HEK293 (cell line): ENCODE data around the gene CASP10.

Source experiments
- CTCF ChIA-PET: fragments of 350-600 bp; formaldehyde crosslinking; extraction: SDS; loops from one replicate; lab custom pipeline; 2021; ENCODE audit warnings: antibody characterized with exemption; lab: Yijun Ruan, JAX
- POLR2A ChIA-PET: fragments of 300-600 bp; formaldehyde crosslinking; extraction: SDS; loops from one replicate; lab custom pipeline; 2020; ENCODE audit warnings: antibody characterized with exemption, inconsistent platforms; lab: Yijun Ruan, JAX
- H3K27ac ChIP-seq: fragments of 200-500 bp; sonication (Bioruptor generic); 2 replicates; pipeline ENCODE4 v1.5.1; 2014; ENCODE audit warnings: low read depth, low read length, control low read depth, inconsistent platforms; ENCODE audit errors: extremely low read depth
- H3K36me3 ChIP-seq, 2 experiments: fragments of 200-500 bp in 1 of 2; sonication (Bioruptor generic) in 1 of 2; 1 replicate in 1 of 2; 2 replicates in 1 of 2; pipeline ENCODE4 v1.5.1; 2014 to 2017; ENCODE audit warnings: inconsistent platforms in 2 of 2, low read length in 2 of 2; ENCODE audit not compliant: control insufficient read depth in 2 of 2, insufficient read depth in 1 of 2
- H3K4me1 ChIP-seq: fragments of 200-500 bp; sonication (Bioruptor generic); 2 replicates; pipeline ENCODE4 v1.5.1; 2014; ENCODE audit warnings: mild to moderate bottlenecking, low read length, inconsistent platforms; ENCODE audit not compliant: control insufficient read depth, insufficient read depth
- H3K4me3 ChIP-seq: 2 replicates; pipeline ENCODE4 v1.5.1; 2011; ENCODE audit warnings: low read depth, mild to moderate bottlenecking, control low read depth, low read length, moderate library complexity
- H3K9me3 ChIP-seq: fragments of 200-500 bp; sonication (Bioruptor generic); 2 replicates; pipeline ENCODE4 v1.5.1; 2014; ENCODE audit warnings: low read depth, low read length, inconsistent platforms; ENCODE audit not compliant: control insufficient read depth, insufficient read depth
- GLI4 ChIP-seq: fragments of 450-650 bp; formaldehyde crosslinking; IDR thresholded peaks from 2 replicates; pipeline ENCODE4 v1.5.1; 2016; ENCODE audit warnings: missing biosample characterization, missing genetic modification characterization
- GLIS1 ChIP-seq: fragments of 450-650 bp; formaldehyde crosslinking; IDR thresholded peaks from 2 replicates; pipeline ENCODE4 v1.5.1; 2016; ENCODE audit warnings: missing biosample characterization, missing genetic modification characterization
- GLIS2 ChIP-seq: fragments of 450-650 bp; formaldehyde crosslinking; IDR thresholded peaks from 2 replicates; pipeline ENCODE4 v1.5.1; 2016; ENCODE audit warnings: missing biosample characterization, missing genetic modification characterization
- HOXC10 ChIP-seq: sonication (generic); formaldehyde crosslinking; IDR thresholded peaks from 2 replicates; pipeline ENCODE4 v1.8.1; 2023; ENCODE audit warnings: mild to moderate bottlenecking, missing genetic modification reagents
- IKZF3 ChIP-seq: fragments of 450-650 bp; IDR thresholded peaks from 2 replicates; pipeline ENCODE4 v1.5.0; 2018; ENCODE audit warnings: missing biosample characterization, mild to moderate bottlenecking, missing genetic modification characterization, moderate library complexity
- KLF1 ChIP-seq: fragments of 450-650 bp; formaldehyde crosslinking; IDR thresholded peaks from 2 replicates; pipeline ENCODE4 v1.5.1; 2016; ENCODE audit warnings: missing biosample characterization, missing genetic modification characterization
- KLF8 ChIP-seq: fragments of 450-650 bp; formaldehyde crosslinking; IDR thresholded peaks from 2 replicates; pipeline ENCODE4 v1.5.1; 2016; ENCODE audit warnings: missing biosample characterization, missing genetic modification characterization
- PRDM1 ChIP-seq: fragments of 450-650 bp; formaldehyde crosslinking; IDR thresholded peaks from 2 replicates; pipeline ENCODE4; 2016; ENCODE audit warnings: missing biosample characterization, missing genetic modification characterization
- SCRT2 ChIP-seq: fragments of 450-650 bp; formaldehyde crosslinking; IDR thresholded peaks from 2 replicates; pipeline ENCODE4 v1.5.1; 2016; ENCODE audit warnings: missing biosample characterization, missing genetic modification characterization
- SETDB1 ChIP-seq: IDR thresholded peaks from one replicate; pipeline ENCODE4 v1.6.1; 2017; ENCODE audit warnings: mild to moderate bottlenecking, low read length, moderate library complexity, mixed read lengths; ENCODE audit not compliant: insufficient read length
- SP2 ChIP-seq: fragments of 450-650 bp; formaldehyde crosslinking; IDR thresholded peaks from 2 replicates; pipeline ENCODE4 v1.5.1; 2016; ENCODE audit warnings: missing biosample characterization, missing genetic modification characterization
- SP3 ChIP-seq: fragments of 450-650 bp; formaldehyde crosslinking; IDR thresholded peaks from 2 replicates; pipeline ENCODE4 v1.5.1; 2016; ENCODE audit warnings: missing biosample characterization, missing genetic modification characterization
- SP7 ChIP-seq: fragments of 450-650 bp; formaldehyde crosslinking; IDR thresholded peaks from 2 replicates; pipeline ENCODE4 v1.5.1; 2016; ENCODE audit warnings: missing biosample characterization, missing genetic modification characterization
- ZBTB20 ChIP-seq: fragments of 450-650 bp; formaldehyde crosslinking; IDR thresholded peaks from 2 replicates; pipeline ENCODE4 v1.5.1; 2016; ENCODE audit warnings: missing biosample characterization, missing genetic modification characterization
- ZFHX2 ChIP-seq: fragments of 450-650 bp; formaldehyde crosslinking; conservative IDR thresholded peaks from 2 replicates; pipeline ENCODE4 v1.5.1; 2016; ENCODE audit warnings: missing biosample characterization, missing genetic modification characterization
- ZNF202 ChIP-seq: fragments of 450-650 bp; formaldehyde crosslinking; IDR thresholded peaks from 2 replicates; pipeline ENCODE4 v1.5.1; 2016; ENCODE audit warnings: missing biosample characterization, missing genetic modification characterization, borderline replicate concordance
- ZNF23 ChIP-seq: fragments of 450-650 bp; formaldehyde crosslinking; IDR thresholded peaks from 2 replicates; pipeline ENCODE4 v1.5.1; 2016; ENCODE audit warnings: missing biosample characterization, missing genetic modification characterization, borderline replicate concordance
- ZNF24 ChIP-seq: fragments of 450-650 bp; formaldehyde crosslinking; IDR thresholded peaks from 2 replicates; pipeline ENCODE4 v1.5.1; 2016; ENCODE audit warnings: missing biosample characterization, missing genetic modification characterization
- ZNF302 ChIP-seq: fragments of 450-650 bp; formaldehyde crosslinking; IDR thresholded peaks from 2 replicates; pipeline ENCODE4 v1.5.1; 2016; ENCODE audit warnings: missing biosample characterization, missing genetic modification characterization, low read depth
- ZNF335 ChIP-seq: fragments of 450-650 bp; formaldehyde crosslinking; conservative IDR thresholded peaks from 2 replicates; pipeline ENCODE4 v1.5.1; 2016; ENCODE audit warnings: missing biosample characterization, missing genetic modification characterization
- ZNF366 ChIP-seq: fragments of 450-650 bp; formaldehyde crosslinking; conservative IDR thresholded peaks from 2 replicates; pipeline ENCODE4 v1.5.1; 2016; ENCODE audit warnings: missing biosample characterization, missing genetic modification characterization
- ZNF394 ChIP-seq: fragments of 450-650 bp; formaldehyde crosslinking; IDR thresholded peaks from 2 replicates; pipeline ENCODE4 v1.5.1; 2016; ENCODE audit warnings: missing biosample characterization, missing genetic modification characterization, mild to moderate bottlenecking, moderate library complexity, borderline replicate concordance
- ZNF416 ChIP-seq: fragments of 450-650 bp; formaldehyde crosslinking; IDR thresholded peaks from 2 replicates; pipeline ENCODE4 v1.5.1; 2016; ENCODE audit warnings: missing biosample characterization, missing genetic modification characterization
- ZNF555 ChIP-seq: fragments of 450-650 bp; formaldehyde crosslinking; conservative IDR thresholded peaks from 2 replicates; pipeline ENCODE4 v1.5.1; 2017; ENCODE audit warnings: missing biosample characterization, mild to moderate bottlenecking, missing genetic modification characterization, inconsistent platforms
- ZNF560 ChIP-seq: fragments of 450-650 bp; formaldehyde crosslinking; IDR thresholded peaks from 2 replicates; pipeline ENCODE4 v1.5.1; 2017; ENCODE audit warnings: missing biosample characterization, missing genetic modification characterization, borderline replicate concordance
- ZNF561 ChIP-seq: fragments of 450-650 bp; IDR thresholded peaks from 2 replicates; pipeline ENCODE4 v1.5.1; 2018; ENCODE audit warnings: missing biosample characterization, missing genetic modification characterization, borderline replicate concordance
- ZNF623 ChIP-seq: fragments of 450-650 bp; formaldehyde crosslinking; IDR thresholded peaks from 2 replicates; pipeline ENCODE4 v1.5.1; 2016; ENCODE audit warnings: missing biosample characterization, missing genetic modification characterization
- ZNF664 ChIP-seq: fragments of 450-650 bp; formaldehyde crosslinking; IDR thresholded peaks from 2 replicates; pipeline ENCODE4 v1.5.1; 2016; ENCODE audit warnings: missing biosample characterization, missing genetic modification characterization
- ZNF791 ChIP-seq: fragments of 450-650 bp; formaldehyde crosslinking; IDR thresholded peaks from 2 replicates; pipeline ENCODE4 v1.5.1; 2016; ENCODE audit warnings: missing biosample characterization, missing genetic modification characterization
- TF ChIP-seq, protein P1 (sequence below): fragments of 450-650 bp; formaldehyde crosslinking; IDR thresholded peaks from 2 replicates; pipeline ENCODE4 v1.5.1; 2016; ENCODE audit warnings: missing biosample characterization, missing genetic modification characterization
- TF ChIP-seq, protein P2 (sequence below): fragments of 450-650 bp; formaldehyde crosslinking; IDR thresholded peaks from 2 replicates; pipeline ENCODE4 v1.5.1; 2016; ENCODE audit warnings: missing biosample characterization, missing genetic modification characterization
- TF ChIP-seq, protein P3 (sequence below): sonication (generic); formaldehyde crosslinking; IDR thresholded peaks from 2 replicates; pipeline ENCODE4 v1.8.1; 2022; ENCODE audit warnings: mild to moderate bottlenecking, moderate library complexity, missing genetic modification reagents

Gene CASP10

DNA sequence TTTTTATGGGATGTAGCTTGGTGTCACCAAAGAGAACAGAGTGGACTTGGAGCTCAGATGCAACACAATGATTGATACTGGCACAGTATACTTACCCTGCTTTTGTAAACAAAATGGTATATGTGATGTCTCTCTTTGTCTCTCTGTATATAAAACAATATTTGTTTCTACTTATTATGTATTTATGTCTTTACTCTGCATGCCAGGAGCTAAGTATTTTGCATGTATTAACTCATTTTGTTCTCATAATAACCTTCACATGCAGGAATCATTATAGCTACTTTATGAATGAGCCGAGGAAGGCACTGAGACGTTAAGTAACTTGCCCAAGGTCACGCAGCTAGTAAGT, 49.5 kb downstream of the CASP10 start:
- POLR2A ChIA-PET = interaction anchor here (0.8 to 1.4 kb wide), 4 partner anchors 49 to 548 kb away, joined by 3 to 13 read pairs (median 3); partner anchors contain the start of genes ALS2, CASP10, STRADB and TRAK2
- TF ChIP-seq SETDB1 (peak; percentile 50), ZNF791 (tag by site-specific recombination) (no peak)
- TF ChIP-seq, all 188 proteins: peak for 1
- H3K36me3 ChIP-seq = peaks cover 0 to under 1% of the 10 kb centered on the region in 2 experiments; a peak in 1 of 3 replicates
- H3K9me3 ChIP-seq = no peaks in the 10 kb centered on the region
- no peak overlapping the region for H3K4me3 ChIP-seq
- H3K27ac ChIP-seq = no peak overlapping the region
- CTCF ChIA-PET = interaction anchor here (0.6 to 2.7 kb wide), 62 partner anchors 10 to 693 kb away, joined by 3 to 53 read pairs (median 4); partner anchors contain the start of genes ALS2, CASP10 and FLACC1
- no peaks in the 10 kb centered on the region for H3K4me1 ChIP-seq

DNA sequence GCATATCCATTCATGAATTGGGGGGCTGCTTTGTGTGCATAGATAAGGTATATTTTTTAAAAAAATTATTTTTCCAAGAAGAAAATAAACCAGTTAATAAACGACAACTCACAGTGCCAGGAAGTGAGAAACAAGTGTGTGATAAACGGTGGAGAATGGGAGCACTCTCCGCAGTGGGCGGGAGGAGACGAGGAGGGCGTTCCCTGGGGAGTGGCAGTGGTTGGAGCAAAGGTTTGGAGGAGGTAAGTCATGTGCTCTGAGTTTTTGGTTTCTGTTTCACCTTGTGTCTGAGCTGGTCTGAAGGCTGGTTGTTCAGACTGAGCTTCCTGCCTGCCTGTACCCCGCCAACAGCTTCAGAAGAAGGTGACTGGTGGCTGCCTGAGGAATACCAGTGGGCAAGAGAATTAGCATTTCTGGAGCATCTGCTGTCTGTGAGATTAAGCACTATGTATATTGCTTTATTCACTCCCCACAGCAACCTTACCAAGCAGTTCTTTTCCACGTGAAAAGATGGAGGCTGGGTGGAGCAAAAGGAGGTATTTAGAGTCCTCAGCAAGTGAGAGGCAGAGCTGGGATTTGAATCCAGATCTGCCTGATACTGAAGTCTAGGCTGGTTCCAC, 50.4 kb downstream of the CASP10 start:
- ChIA-PET CTCF (interaction anchor here (0.6 to 2.7 kb wide), 21 partner anchors 14 to 867 kb away, joined by 3 to 53 read pairs (median 5); partner anchors contain the start of gene CASP10), POLR2A (no interaction called here)
- Histone ChIP-seq H3K9me3 (no peaks in the 10 kb centered on the region), H3K27ac (no peak overlapping the region; the same call in 1 of the 2 replicates), H3K36me3 (peaks cover 0 to 7% of the 10 kb centered on the region in 2 experiments; a peak in 1 of 3 replicates), H3K4me1 (no peaks in the 10 kb centered on the region), H3K4me3 (no peak overlapping the region)
- TF ChIP-seq, protein P1, sequence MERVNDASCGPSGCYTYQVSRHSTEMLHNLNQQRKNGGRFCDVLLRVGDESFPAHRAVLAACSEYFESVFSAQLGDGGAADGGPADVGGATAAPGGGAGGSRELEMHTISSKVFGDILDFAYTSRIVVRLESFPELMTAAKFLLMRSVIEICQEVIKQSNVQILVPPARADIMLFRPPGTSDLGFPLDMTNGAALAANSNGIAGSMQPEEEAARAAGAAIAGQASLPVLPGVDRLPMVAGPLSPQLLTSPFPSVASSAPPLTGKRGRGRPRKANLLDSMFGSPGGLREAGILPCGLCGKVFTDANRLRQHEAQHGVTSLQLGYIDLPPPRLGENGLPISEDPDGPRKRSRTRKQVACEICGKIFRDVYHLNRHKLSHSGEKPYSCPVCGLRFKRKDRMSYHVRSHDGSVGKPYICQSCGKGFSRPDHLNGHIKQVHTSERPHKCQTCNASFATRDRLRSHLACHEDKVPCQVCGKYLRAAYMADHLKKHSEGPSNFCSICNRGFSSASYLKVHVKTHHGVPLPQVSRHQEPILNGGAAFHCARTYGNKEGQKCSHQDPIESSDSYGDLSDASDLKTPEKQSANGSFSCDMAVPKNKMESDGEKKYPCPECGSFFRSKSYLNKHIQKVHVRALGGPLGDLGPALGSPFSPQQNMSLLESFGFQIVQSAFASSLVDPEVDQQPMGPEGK (tag by site-specific recombination) = no peak
- peak; percentile 89 for TF ChIP-seq ZNF335
- TF ChIP-seq ZNF561 (tag by site-specific recombination) = no peak
- TF ChIP-seq, protein P2, sequence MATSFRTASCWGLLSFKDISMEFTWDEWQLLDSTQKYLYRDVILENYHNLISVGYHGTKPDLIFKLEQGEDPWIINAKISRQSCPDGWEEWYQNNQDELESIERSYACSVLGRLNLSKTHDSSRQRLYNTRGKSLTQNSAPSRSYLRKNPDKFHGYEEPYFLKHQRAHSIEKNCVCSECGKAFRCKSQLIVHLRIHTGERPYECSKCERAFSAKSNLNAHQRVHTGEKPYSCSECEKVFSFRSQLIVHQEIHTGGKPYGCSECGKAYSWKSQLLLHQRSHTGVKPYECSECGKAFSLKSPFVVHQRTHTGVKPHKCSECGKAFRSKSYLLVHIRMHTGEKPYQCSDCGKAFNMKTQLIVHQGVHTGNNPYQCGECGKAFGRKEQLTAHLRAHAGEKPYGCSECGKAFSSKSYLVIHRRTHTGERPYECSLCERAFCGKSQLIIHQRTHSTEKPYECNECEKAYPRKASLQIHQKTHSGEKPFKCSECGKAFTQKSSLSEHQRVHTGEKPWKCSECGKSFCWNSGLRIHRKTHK = no peak
- no peak for TF ChIP-seq ZNF302 (tag by site-specific recombination)
- TF ChIP-seq ZNF664 (tag by site-specific recombination) = peak; percentile 80
- peak; percentile 76; the same call in 1 of the 2 replicates for TF ChIP-seq KLF1 (tag by site-specific recombination)
- peak; percentile 82 for TF ChIP-seq SP3
- no peak for TF ChIP-seq ZNF623 (tag by site-specific recombination)
- TF ChIP-seq KLF8 = peak; percentile 53; the same call in 1 of the 2 replicates
- no peak for TF ChIP-seq ZNF560 (tag by site-specific recombination)
- TF ChIP-seq HOXC10 (CRISPR knock-in tag) = no peak
- TF ChIP-seq ZNF366 (tag by site-specific recombination) = peak; percentile 52; the same call in 1 of the 2 replicates
- TF ChIP-seq PRDM1 (tag by site-specific recombination) = peak; percentile 73
- no peak for TF ChIP-seq GLIS2
- TF ChIP-seq ZNF394 (tag by site-specific recombination) = no peak
- TF ChIP-seq ZBTB20 (tag by site-specific recombination) = peak; percentile 9; the same call in 1 of the 2 replicates
- TF ChIP-seq ZNF555 = no peak
- TF ChIP-seq ZNF416 = no peak
- TF ChIP-seq IKZF3 = no peak
- no peak for TF ChIP-seq ZNF23 (tag by site-specific recombination)
- TF ChIP-seq, protein P3, sequence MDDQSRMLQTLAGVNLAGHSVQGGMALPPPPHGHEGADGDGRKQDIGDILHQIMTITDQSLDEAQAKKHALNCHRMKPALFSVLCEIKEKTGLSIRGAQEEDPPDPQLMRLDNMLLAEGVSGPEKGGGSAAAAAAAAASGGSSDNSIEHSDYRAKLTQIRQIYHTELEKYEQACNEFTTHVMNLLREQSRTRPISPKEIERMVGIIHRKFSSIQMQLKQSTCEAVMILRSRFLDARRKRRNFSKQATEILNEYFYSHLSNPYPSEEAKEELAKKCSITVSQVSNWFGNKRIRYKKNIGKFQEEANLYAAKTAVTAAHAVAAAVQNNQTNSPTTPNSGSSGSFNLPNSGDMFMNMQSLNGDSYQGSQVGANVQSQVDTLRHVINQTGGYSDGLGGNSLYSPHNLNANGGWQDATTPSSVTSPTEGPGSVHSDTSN (CRISPR knock-in tag) = no peak
- TF ChIP-seq ZFHX2 (tag by site-specific recombination) = peak; percentile 44; the same call in 1 of the 2 replicates
- TF ChIP-seq SCRT2 (tag by site-specific recombination) = peak; percentile 51
- no peak for TF ChIP-seq GLI4 (tag by site-specific recombination)
- peak; percentile 73 for TF ChIP-seq SP2 (tag by site-specific recombination)
- 0 out of 2 replicates have a peak, but pooled peaks have one; percentile 16 for TF ChIP-seq ZNF24 (tag by site-specific recombination)
- 0 out of 2 replicates have a peak, but pooled peaks have one; percentile 14 for TF ChIP-seq GLIS1 (tag by site-specific recombination)
- TF ChIP-seq SP7 (tag by site-specific recombination) = peak; percentile 30; the same call in 1 of the 2 replicates
- no peak for TF ChIP-seq ZNF202 (tag by site-specific recombination)
